SK-N-SH (cell line): Measurements from ENCODE around the gene LYPD5. TPM values are rescaled to one million over a fixed set of nuclear protein-coding genes. Genes with fewer than 3 reads are reported as not detected.
"Not testable (repeated sequence)": the region's sequence is repeated elsewhere in the genome, so short reads cannot be mapped to it uniquely, and the experiment has no call there.

Experiments used
- CTCF ChIA-PET: fragments of 300-600, 350-600 bp; formaldehyde crosslinking; extraction: SDS; loops from one replicate; lab custom pipeline; 2021; lab: Yijun Ruan, JAX
- POLR2A ChIA-PET: fragments of 350-600 bp; sonication (Branson Sonifier 250); formaldehyde crosslinking; extraction: SDS; loops from one replicate; lab custom pipeline; 2020; ENCODE audit warnings: antibody characterized with exemption, inconsistent platforms; lab: Yijun Ruan, JAX
- DNase-seq: peaks from one replicate; pipeline ENCODE4 v3.0.0; 2012
- H2AFZ ChIP-seq: fragments of 200-600 bp; sonication (generic); 2 replicates; pipeline ENCODE4 v1.8.1; 2016; ENCODE audit warnings: antibody characterized with exemption, mild to moderate bottlenecking, low read depth
- H3F3A ChIP-seq: fragments of 200-600 bp; sonication (generic); replicated peaks from 2 replicates; pipeline ENCODE3; 2016; ENCODE audit warnings: antibody characterized with exemption, mild to moderate bottlenecking; ENCODE audit not compliant: insufficient read depth
- H3K27ac ChIP-seq, 2 experiments: fragments of 200-500 bp in 1 of 2; fragments of 200-600 bp in 1 of 2; sonication (Bioruptor generic) in 1 of 2; sonication (generic), shearing (Covaris generic) in 1 of 2; 2 replicates each; pipeline versions ENCODE4 v1.5.1 to v1.6.1; 2014 to 2016; ENCODE audit warnings: low read depth in 2 of 2, inconsistent platforms in 1 of 2, low read length in 1 of 2, mild to moderate bottlenecking in 1 of 2, mixed read lengths in 1 of 2
- H3K27me3 ChIP-seq: fragments of 200-600 bp; sonication (generic), shearing (Covaris generic); 2 replicates; pipeline ENCODE4 v1.6.1; 2016; ENCODE audit warnings: mixed run types; ENCODE audit not compliant: insufficient read depth
- H3K36me3 ChIP-seq, 2 experiments: fragments of 200-500 bp in 1 of 2; fragments of 200-600 bp in 1 of 2; sonication (Bioruptor generic) in 1 of 2; sonication (generic) in 1 of 2; replicated peaks in 1 of 2; 2 replicates each; pipeline versions ENCODE3 to v1.5.1; 2014 to 2016; ENCODE audit warnings: low read length in 1 of 2, mild to moderate bottlenecking in 1 of 2; ENCODE audit not compliant: insufficient read depth in 2 of 2, control insufficient read depth in 1 of 2
- H3K4me1 ChIP-seq, 2 experiments: fragments of 200-500 bp in 1 of 2; fragments of 200-600 bp in 1 of 2; sonication (Bioruptor generic) in 1 of 2; sonication (generic), shearing (Covaris generic) in 1 of 2; 2 replicates each; pipeline versions ENCODE4 v1.5.1 to v1.6.1; 2014 to 2016; ENCODE audit warnings: low read depth in 1 of 2, low read length in 1 of 2, mixed run types in 1 of 2; ENCODE audit not compliant: insufficient read depth in 2 of 2, control insufficient read depth in 1 of 2
- H3K4me2 ChIP-seq: fragments of 200-600 bp; sonication (generic), shearing (Covaris generic); 2 replicates; pipeline ENCODE4 v1.6.1; 2017; ENCODE audit warnings: mixed run types
- H3K4me3 ChIP-seq, 2 experiments: fragments of 200-500 bp in 1 of 2; fragments of 200-600 bp in 1 of 2; sonication (Bioruptor generic) in 1 of 2; sonication (generic), shearing (Covaris generic) in 1 of 2; 2 replicates each; pipeline versions ENCODE4 v1.5.1 to v1.8.1; 2014 to 2016; ENCODE audit warnings: low read depth in 2 of 2, inconsistent platforms in 1 of 2, low read length in 1 of 2, mild to moderate bottlenecking in 1 of 2, mixed read lengths in 1 of 2, moderate library complexity in 1 of 2
- H3K79me2 ChIP-seq: fragments of 200-600 bp; sonication (generic); 2 replicates; pipeline ENCODE4 v1.8.1; 2017; ENCODE audit warnings: mild to moderate bottlenecking; ENCODE audit not compliant: insufficient read depth
- H3K9ac ChIP-seq: fragments of 200-600 bp; sonication (generic); 2 replicates; pipeline ENCODE4 v1.6.1; 2017; ENCODE audit warnings: mixed run types
- H3K9me2 ChIP-seq: fragments of 200-600 bp; sonication (generic); 2 replicates; pipeline ENCODE4 v1.6.1; 2017; ENCODE audit warnings: mixed run types
- H3K9me3 ChIP-seq: fragments of 200-600 bp; sonication (generic); 2 replicates; pipeline ENCODE4 v1.6.1; 2017; ENCODE audit warnings: mixed run types, mild to moderate bottlenecking, moderate library complexity
- H4K20me1 ChIP-seq: fragments of 200-600 bp; sonication (generic); 2 replicates; pipeline ENCODE4 v1.6.1; 2017; ENCODE audit warnings: mild to moderate bottlenecking, mixed run types; ENCODE audit not compliant: insufficient read depth
- FOSL2 ChIP-seq: IDR thresholded peaks from 2 replicates; pipeline ENCODE4 v1.4.0; 2012; ENCODE audit warnings: low read depth, mild to moderate bottlenecking, moderate library complexity, borderline replicate concordance
- FOXJ3 ChIP-seq: sonication (generic); formaldehyde crosslinking; IDR thresholded peaks from 2 replicates; pipeline ENCODE4 v1.5.1; 2020; ENCODE audit warnings: mild to moderate bottlenecking, missing genetic modification reagents
- FOXM1 ChIP-seq: IDR thresholded peaks from 2 replicates; pipeline ENCODE4 v1.4.0; 2012; ENCODE audit warnings: low read depth, mild to moderate bottlenecking
- MEF2A ChIP-seq: IDR thresholded peaks from 2 replicates; pipeline ENCODE4 v1.4.0; 2012; ENCODE audit warnings: low read depth, borderline replicate concordance
- MXI1 ChIP-seq: IDR thresholded peaks from 2 replicates; pipeline ENCODE4 v1.6.1; 2012; ENCODE audit warnings: mild to moderate bottlenecking, low read depth, low read length, improper control_type of control experiment
- NFIC ChIP-seq: IDR thresholded peaks from 2 replicates; pipeline ENCODE4 v1.4.0; 2012; ENCODE audit warnings: borderline replicate concordance
- POLR2AphosphoS5 ChIP-seq: IDR thresholded peaks from 2 replicates; pipeline ENCODE4 v1.6.1; 2012; ENCODE audit warnings: low read depth, low read length
- RAD21 ChIP-seq: IDR thresholded peaks from 2 replicates; pipeline ENCODE4 v1.6.1; 2012; ENCODE audit warnings: mild to moderate bottlenecking, low read length
- RCOR1 ChIP-seq: fragments of 150-350 bp; IDR thresholded peaks from 2 replicates; pipeline ENCODE4 v1.6.1; 2017; ENCODE audit warnings: antibody characterized with exemption, low read length
- RFX5 ChIP-seq: IDR thresholded peaks from 2 replicates; pipeline ENCODE4 v1.6.1; 2012; ENCODE audit warnings: mild to moderate bottlenecking, improper control_type of control experiment, low read length
- RXRA ChIP-seq: IDR thresholded peaks from 2 replicates; pipeline ENCODE4 v1.4.0; 2012; ENCODE audit warnings: low read depth, mild to moderate bottlenecking, borderline replicate concordance
- SMC3 ChIP-seq: IDR thresholded peaks from 2 replicates; pipeline ENCODE4 v1.6.1; 2012; ENCODE audit warnings: low read depth, low read length, improper control_type of control experiment
- TCF12 ChIP-seq: IDR thresholded peaks from 2 replicates; pipeline ENCODE4 v1.4.0; 2012
- TEAD4 ChIP-seq: IDR thresholded peaks from 2 replicates; pipeline ENCODE4 v1.4.0; 2012; ENCODE audit warnings: mild to moderate bottlenecking, borderline replicate concordance; ENCODE audit not compliant: insufficient read depth
- WGBS: methylation state at CpG from one replicate; pipeline ENCODE4 v1.1.6; 2017; ENCODE audit warnings: low lambda C conversion rate; 5-methylcytosine and 5-hydroxymethylcytosine counted together
- polyA plus RNA-seq, 3 experiments: library from polyadenylated mRNA; depleted of rRNA; stranded (reverse); fragments of >200 nt; gene quantifications; 2 replicates each; pipeline ENCODE4 v1.2.3, GENCODE V29; 2012
- TF ChIP-seq, protein P1 (sequence below): fragments of 200-600 bp; sonication (generic); IDR thresholded peaks from 2 replicates; pipeline ENCODE4 v1.6.1; 2017; ENCODE audit warnings: antibody characterized with exemption, mild to moderate bottlenecking, moderate library complexity
- TF ChIP-seq, protein P2 (sequence below): IDR thresholded peaks from 2 replicates; pipeline ENCODE4 v1.4.0; 2012; ENCODE audit warnings: low read depth, borderline replicate concordance
- TF ChIP-seq, protein P3 (sequence below): IDR thresholded peaks from 2 replicates; pipeline ENCODE4 v1.6.1; 2012; ENCODE audit warnings: mild to moderate bottlenecking, low read depth, low read length, moderate library complexity
- TF ChIP-seq, protein P4 (sequence below): fragments of 150-350 bp; IDR thresholded peaks from 2 replicates; pipeline ENCODE4 v1.6.1; 2016; ENCODE audit warnings: mild to moderate bottlenecking, low read depth, low read length
- TF ChIP-seq, protein P5 (sequence below): IDR thresholded peaks from 2 replicates; pipeline ENCODE4; 2012

LYPD5 gene
- polyA plus RNA-seq, 1 of the 3 experiments (the other 2 are of a cell fraction), result 0.13 TPM

DNA sequence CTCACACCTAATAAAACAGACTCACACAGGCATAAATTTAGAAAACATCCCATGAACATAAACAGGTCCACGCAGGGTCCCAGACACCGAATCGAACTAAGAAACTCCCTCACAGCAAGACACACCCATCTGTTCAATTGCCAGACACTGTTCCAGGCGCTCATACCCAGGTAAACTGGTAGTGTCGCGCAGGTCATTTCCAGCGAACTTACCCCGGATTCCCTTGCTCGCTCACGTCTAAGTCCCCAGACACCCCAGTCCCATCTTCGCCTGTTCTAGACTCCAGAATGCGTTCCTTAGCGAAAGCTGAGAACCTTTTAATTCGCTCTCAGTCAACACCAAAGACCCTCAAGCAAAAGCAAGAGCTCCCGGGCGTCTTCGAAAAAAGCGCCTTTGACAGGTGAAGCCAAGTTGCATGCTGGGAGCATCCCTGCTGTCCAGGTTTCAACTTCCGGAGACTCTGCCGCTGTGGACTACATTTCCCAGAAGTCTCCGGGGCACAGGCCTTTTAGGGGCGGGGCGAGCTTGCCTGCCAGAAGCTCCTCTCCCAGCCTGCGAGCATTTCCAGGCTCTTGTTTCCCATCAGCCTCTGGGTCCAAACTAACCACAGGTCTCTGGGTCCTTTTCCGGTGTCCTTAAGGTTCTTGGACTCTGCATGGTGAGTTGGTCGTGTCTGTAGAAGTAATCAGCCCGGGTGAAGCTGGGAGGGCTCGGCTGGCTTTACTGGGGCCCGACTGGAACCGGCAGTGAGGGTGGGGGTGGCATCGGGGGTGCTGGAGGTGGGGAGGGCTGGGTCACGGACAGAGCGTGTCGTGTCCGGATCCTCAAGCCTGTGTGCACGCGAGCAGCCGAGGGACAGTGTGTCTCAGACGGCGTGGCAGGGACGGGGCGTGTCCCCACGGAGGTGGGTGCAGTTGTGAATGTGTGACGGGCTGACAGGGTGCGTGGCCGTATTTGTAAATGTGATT lies 24.8 kb upstream of the LYPD5 start, which contains the start of gene ZNF283 (continued):
- TF ChIP-seq, protein P1, sequence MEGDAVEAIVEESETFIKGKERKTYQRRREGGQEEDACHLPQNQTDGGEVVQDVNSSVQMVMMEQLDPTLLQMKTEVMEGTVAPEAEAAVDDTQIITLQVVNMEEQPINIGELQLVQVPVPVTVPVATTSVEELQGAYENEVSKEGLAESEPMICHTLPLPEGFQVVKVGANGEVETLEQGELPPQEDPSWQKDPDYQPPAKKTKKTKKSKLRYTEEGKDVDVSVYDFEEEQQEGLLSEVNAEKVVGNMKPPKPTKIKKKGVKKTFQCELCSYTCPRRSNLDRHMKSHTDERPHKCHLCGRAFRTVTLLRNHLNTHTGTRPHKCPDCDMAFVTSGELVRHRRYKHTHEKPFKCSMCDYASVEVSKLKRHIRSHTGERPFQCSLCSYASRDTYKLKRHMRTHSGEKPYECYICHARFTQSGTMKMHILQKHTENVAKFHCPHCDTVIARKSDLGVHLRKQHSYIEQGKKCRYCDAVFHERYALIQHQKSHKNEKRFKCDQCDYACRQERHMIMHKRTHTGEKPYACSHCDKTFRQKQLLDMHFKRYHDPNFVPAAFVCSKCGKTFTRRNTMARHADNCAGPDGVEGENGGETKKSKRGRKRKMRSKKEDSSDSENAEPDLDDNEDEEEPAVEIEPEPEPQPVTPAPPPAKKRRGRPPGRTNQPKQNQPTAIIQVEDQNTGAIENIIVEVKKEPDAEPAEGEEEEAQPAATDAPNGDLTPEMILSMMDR, result no peak
- TF ChIP-seq RCOR1, result no peak; the same call in 1 of the 2 replicates
- TF ChIP-seq FOXM1, result no peak
- no peak for TF ChIP-seq TCF12
- no peak for TF ChIP-seq MEF2A
- TF ChIP-seq, protein P2, sequence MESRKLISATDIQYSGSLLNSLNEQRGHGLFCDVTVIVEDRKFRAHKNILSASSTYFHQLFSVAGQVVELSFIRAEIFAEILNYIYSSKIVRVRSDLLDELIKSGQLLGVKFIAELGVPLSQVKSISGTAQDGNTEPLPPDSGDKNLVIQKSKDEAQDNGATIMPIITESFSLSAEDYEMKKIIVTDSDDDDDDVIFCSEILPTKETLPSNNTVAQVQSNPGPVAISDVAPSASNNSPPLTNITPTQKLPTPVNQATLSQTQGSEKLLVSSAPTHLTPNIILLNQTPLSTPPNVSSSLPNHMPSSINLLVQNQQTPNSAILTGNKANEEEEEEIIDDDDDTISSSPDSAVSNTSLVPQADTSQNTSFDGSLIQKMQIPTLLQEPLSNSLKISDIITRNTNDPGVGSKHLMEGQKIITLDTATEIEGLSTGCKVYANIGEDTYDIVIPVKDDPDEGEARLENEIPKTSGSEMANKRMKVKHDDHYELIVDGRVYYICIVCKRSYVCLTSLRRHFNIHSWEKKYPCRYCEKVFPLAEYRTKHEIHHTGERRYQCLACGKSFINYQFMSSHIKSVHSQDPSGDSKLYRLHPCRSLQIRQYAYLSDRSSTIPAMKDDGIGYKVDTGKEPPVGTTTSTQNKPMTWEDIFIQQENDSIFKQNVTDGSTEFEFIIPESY, result no peak
- TF ChIP-seq, protein P3, sequence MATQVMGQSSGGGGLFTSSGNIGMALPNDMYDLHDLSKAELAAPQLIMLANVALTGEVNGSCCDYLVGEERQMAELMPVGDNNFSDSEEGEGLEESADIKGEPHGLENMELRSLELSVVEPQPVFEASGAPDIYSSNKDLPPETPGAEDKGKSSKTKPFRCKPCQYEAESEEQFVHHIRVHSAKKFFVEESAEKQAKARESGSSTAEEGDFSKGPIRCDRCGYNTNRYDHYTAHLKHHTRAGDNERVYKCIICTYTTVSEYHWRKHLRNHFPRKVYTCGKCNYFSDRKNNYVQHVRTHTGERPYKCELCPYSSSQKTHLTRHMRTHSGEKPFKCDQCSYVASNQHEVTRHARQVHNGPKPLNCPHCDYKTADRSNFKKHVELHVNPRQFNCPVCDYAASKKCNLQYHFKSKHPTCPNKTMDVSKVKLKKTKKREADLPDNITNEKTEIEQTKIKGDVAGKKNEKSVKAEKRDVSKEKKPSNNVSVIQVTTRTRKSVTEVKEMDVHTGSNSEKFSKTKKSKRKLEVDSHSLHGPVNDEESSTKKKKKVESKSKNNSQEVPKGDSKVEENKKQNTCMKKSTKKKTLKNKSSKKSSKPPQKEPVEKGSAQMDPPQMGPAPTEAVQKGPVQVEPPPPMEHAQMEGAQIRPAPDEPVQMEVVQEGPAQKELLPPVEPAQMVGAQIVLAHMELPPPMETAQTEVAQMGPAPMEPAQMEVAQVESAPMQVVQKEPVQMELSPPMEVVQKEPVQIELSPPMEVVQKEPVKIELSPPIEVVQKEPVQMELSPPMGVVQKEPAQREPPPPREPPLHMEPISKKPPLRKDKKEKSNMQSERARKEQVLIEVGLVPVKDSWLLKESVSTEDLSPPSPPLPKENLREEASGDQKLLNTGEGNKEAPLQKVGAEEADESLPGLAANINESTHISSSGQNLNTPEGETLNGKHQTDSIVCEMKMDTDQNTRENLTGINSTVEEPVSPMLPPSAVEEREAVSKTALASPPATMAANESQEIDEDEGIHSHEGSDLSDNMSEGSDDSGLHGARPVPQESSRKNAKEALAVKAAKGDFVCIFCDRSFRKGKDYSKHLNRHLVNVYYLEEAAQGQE, result no peak
- 0 out of 2 replicates have a peak, but pooled peaks have one; percentile 35 for TF ChIP-seq FOXJ3 (CRISPR knock-in tag)
- TF ChIP-seq SMC3, result no peak
- TF ChIP-seq RAD21, result no peak
- peak; percentile 88 for TF ChIP-seq POLR2AphosphoS5
- peak; percentile 92 for TF ChIP-seq MXI1
- TF ChIP-seq RFX5, result no peak
- no peak for TF ChIP-seq NFIC
- no peak for TF ChIP-seq FOSL2
- TF ChIP-seq, protein P4, sequence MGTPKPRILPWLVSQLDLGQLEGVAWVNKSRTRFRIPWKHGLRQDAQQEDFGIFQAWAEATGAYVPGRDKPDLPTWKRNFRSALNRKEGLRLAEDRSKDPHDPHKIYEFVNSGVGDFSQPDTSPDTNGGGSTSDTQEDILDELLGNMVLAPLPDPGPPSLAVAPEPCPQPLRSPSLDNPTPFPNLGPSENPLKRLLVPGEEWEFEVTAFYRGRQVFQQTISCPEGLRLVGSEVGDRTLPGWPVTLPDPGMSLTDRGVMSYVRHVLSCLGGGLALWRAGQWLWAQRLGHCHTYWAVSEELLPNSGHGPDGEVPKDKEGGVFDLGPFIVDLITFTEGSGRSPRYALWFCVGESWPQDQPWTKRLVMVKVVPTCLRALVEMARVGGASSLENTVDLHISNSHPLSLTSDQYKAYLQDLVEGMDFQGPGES, result no peak
- no peak for TF ChIP-seq TEAD4
- TF ChIP-seq, protein P5, sequence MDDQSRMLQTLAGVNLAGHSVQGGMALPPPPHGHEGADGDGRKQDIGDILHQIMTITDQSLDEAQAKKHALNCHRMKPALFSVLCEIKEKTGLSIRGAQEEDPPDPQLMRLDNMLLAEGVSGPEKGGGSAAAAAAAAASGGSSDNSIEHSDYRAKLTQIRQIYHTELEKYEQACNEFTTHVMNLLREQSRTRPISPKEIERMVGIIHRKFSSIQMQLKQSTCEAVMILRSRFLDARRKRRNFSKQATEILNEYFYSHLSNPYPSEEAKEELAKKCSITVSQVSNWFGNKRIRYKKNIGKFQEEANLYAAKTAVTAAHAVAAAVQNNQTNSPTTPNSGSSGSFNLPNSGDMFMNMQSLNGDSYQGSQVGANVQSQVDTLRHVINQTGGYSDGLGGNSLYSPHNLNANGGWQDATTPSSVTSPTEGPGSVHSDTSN, result no peak
- TF ChIP-seq RXRA, result no peak

DNA sequence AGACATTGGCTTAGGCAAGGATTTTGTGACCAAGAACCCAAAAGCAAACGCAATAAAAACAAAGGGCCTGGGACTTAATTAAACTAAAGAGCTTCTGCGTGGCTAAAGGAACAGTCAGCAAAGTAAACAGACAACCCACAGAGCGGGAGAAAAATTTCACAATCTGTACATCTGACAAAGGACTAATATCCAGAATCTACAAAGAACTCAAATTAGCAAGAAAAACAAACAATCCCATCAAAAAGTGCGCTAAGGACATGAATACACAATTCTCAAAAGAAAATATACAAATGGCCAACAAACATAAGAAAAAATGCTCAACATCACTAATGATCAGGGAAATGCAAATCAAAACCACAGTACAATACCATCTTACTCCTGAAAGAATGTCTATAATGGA lies 22.3 kb upstream of the LYPD5 start:
- POLR2A ChIA-PET, DNase-seq: not testable (repeated sequence)
- WGBS, result 25% methylated on average over 4 of the region's 4 CpGs

More for the DNA sequence above, 22.3 kb upstream of the LYPD5 start:
- H3F3A ChIP-seq, H3K4me2 ChIP-seq, H2AFZ ChIP-seq, H3K9me3 ChIP-seq, H4K20me1 ChIP-seq, H3K4me1 ChIP-seq, H3K9me2 ChIP-seq, H3K9ac ChIP-seq, H3K4me3 ChIP-seq, H3K27ac ChIP-seq, CTCF ChIA-PET, H3K27me3 ChIP-seq: not testable (repeated sequence)
- H3K79me2 ChIP-seq, result peaks cover 17% of the 10 kb centered on the region
- peaks cover 2 to 14% of the 10 kb centered on the region in 2 experiments for H3K36me3 ChIP-seq
